ENCODE data around the gene STRIT1.

- TF ChIP-seq CTCF (IDR thresholded peaks at IDR 0.05; ENCODE audit: borderline replicate concordance, extremely low read depth, low read length, poor library complexity, severe bottlenecking) (no peak), EZH2 (IDR thresholded peaks at IDR 0.05; ENCODE audit: borderline replicate concordance, low read depth, low read length, severe bottlenecking) (no peak)
These were observed 9.0 kb upstream of the STRIT1 start for GRCh38 chr3:155302481-155302880.
